Body of pancreas (tissue), 4 donors: ENCODE measurements around the gene CXCL10.

Experiments
- CTCF ChIP-seq, 7 experiments: fragments of 450-650 bp in 4 of 7; fragments of 200-600 bp in 3 of 7; sonication (generic) in 3 of 7; IDR thresholded peaks; one replicate each; pipeline ENCODE4 v1.5.1; 2016 to 2019; ENCODE audit warnings: antibody characterized with exemption in 7 of 7
- POLR2A ChIP-seq, 3 donors: fragments of 450-650 bp; IDR thresholded peaks; one replicate each; pipeline ENCODE4 v1.6.1; 2016; ENCODE audit warnings: antibody characterized with exemption in 3 of 3, mild to moderate bottlenecking in 2 of 3

DNA sequence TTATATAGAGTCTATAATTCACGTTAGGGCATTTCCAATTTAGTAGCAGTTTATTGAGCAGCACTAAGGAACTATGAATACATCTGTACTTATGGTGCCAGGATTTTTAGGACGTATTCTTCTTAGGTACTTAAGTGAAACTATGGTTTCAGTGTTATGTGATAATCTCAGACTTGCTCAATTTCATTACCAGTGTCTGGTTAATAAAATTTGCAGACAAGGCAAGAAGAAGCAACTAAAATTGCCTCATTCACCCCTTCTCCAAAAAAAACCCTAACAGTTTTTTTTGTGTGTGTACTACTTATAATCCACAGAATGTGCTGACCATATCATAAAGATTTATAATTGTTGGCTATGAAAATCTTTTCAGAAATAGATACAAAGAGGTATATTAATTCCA lies 6.0 kb upstream of the CXCL10 start:
- no peak for TF ChIP-seq POLR2A (IDR thresholded peaks at IDR 0.05)
- TF ChIP-seq CTCF (IDR thresholded peaks at IDR 0.05): no peak
